Hepatocyte (in vitro differentiated cells): Measurements from ENCODE around the gene FLT3LG. TPM values are rescaled to one million over a fixed set of nuclear protein-coding genes. Genes with fewer than 3 reads are reported as not detected.

Experiments
- DNase-seq: peaks from one replicate; pipeline ENCODE4 v3.0.0-alpha.2; 2016; ENCODE audit warnings: low spot score
- H2AFZ ChIP-seq: fragments of 200-600 bp; sonication (generic); 2 replicates; pipeline ENCODE4 v1.6.0; 2016; ENCODE audit warnings: antibody characterized with exemption, mild to moderate bottlenecking
- H3K27ac ChIP-seq: fragments of 200-600 bp; sonication (generic); 2 replicates; pipeline ENCODE4 v1.5.1; 2016; ENCODE audit warnings: mild to moderate bottlenecking
- H3K27me3 ChIP-seq: fragments of 200-600 bp; sonication (generic); 2 replicates; pipeline ENCODE4 v1.6.1; 2016
- H3K36me3 ChIP-seq: fragments of 200-600 bp; sonication (generic); replicated peaks from 2 replicates; pipeline ENCODE4 v1.5.1; 2016; ENCODE audit warnings: low read depth; ENCODE audit not compliant: insufficient read depth
- H3K4me1 ChIP-seq: fragments of 200-600 bp; sonication (generic); 2 replicates; pipeline ENCODE4 v1.5.1; 2016; ENCODE audit warnings: mild to moderate bottlenecking, moderate library complexity; ENCODE audit not compliant: insufficient read depth
- H3K4me2 ChIP-seq: fragments of 200-600 bp; sonication (generic); 2 replicates; pipeline ENCODE4 v1.6.0; 2016
- H3K4me3 ChIP-seq: fragments of 200-600 bp; sonication (generic); 2 replicates; pipeline ENCODE4 v1.5.1; 2016; ENCODE audit warnings: mild to moderate bottlenecking
- H3K79me2 ChIP-seq: fragments of 200-600 bp; sonication (generic); 2 replicates; pipeline ENCODE4 v1.6.0; 2017; ENCODE audit warnings: mild to moderate bottlenecking
- H3K9me2 ChIP-seq: fragments of 200-600 bp; sonication (generic); replicated peaks from 2 replicates; pipeline ENCODE4 v1.6.0; 2017; ENCODE audit warnings: mild to moderate bottlenecking; ENCODE audit not compliant: insufficient read depth
- H3K9me3 ChIP-seq: fragments of 200-600 bp; sonication (generic); 2 replicates; pipeline ENCODE4 v1.5.1; 2016; ENCODE audit warnings: low read depth, mild to moderate bottlenecking
- H4K20me1 ChIP-seq: fragments of 200-600 bp; sonication (generic); 2 replicates; pipeline ENCODE4 v1.6.0; 2016; ENCODE audit warnings: mild to moderate bottlenecking; ENCODE audit not compliant: insufficient read depth, poor library complexity, severe bottlenecking
- CTCF ChIP-seq: fragments of 200-600 bp; sonication (generic); IDR thresholded peaks from 2 replicates; pipeline ENCODE4 v1.5.1; 2016; ENCODE audit warnings: antibody characterized with exemption, mild to moderate bottlenecking; ENCODE audit not compliant: poor library complexity
- EZH2 ChIP-seq: fragments of 200-600 bp; sonication (generic); IDR thresholded peaks from 2 replicates; pipeline ENCODE4 v1.6.1; 2016; ENCODE audit warnings: antibody characterized with exemption, mild to moderate bottlenecking, borderline replicate concordance
- EZH2phosphoT487 ChIP-seq: fragments of 200-600 bp; sonication (generic); IDR thresholded peaks from one replicate; pipeline ENCODE4 v1.6.1; 2018; ENCODE audit warnings: antibody characterized with exemption, mild to moderate bottlenecking, low read depth, moderate library complexity; ENCODE audit not compliant: unreplicated experiment, severe bottlenecking
- WGBS: methylation state at CpG from one replicate; pipeline ENCODE4 v1.1.6; 2016; ENCODE audit warnings: low lambda C conversion rate; ENCODE audit errors: missing lambda C conversion rate; 5-methylcytosine and 5-hydroxymethylcytosine counted together
- polyA plus RNA-seq: library from polyadenylated mRNA; unstranded; fragments of >200 nt; fragmentation: Nextera tagmentation; extraction: Ambion mirVana; gene quantifications from 2 replicates; pipeline ENCODE4 v1.2.1, GENCODE V29; 2016
- total RNA-seq: library from RNA; depleted of rRNA; stranded (reverse); fragments of >200 nt; gene quantifications from 2 replicates; pipeline ENCODE4 v1.2.3, GENCODE V29; 2014

FLT3LG gene
- total and polyA plus RNA-seq, 2 experiments from 2014 or later: 1.3 to 2.8 TPM

- DNase-seq: no peak
- no peaks in the 10 kb centered on the region for H3K27me3 ChIP-seq
- no peak overlapping the region for H2AFZ ChIP-seq
- H3K36me3 ChIP-seq: no peaks in the 10 kb centered on the region
- H3K9me3 ChIP-seq: no peaks in the 10 kb centered on the region
- 77% methylated on average over 9 of the region's 15 CpGs for WGBS
- TF ChIP-seq CTCF (no peak), EZH2 (no peak), EZH2phosphoT487 (no peak)
- no peak overlapping the region for H3K4me2 ChIP-seq
- no peak overlapping the region for H3K4me3 ChIP-seq
- no peaks in the 10 kb centered on the region for H3K79me2 ChIP-seq
- peaks cover 4% of the 10 kb centered on the region for H3K4me1 ChIP-seq
- H3K9me2 ChIP-seq: no peaks in the 10 kb centered on the region
- H3K27ac ChIP-seq: no peak overlapping the region
- H4K20me1 ChIP-seq: no peaks in the 10 kb centered on the region
These were observed 1.3 kb downstream of the FLT3LG start for GRCh38 chr19:49475191-49475917.

- H3K4me1 ChIP-seq: peaks cover 4% of the 10 kb centered on the region
- H3K9me2 ChIP-seq: no peaks in the 10 kb centered on the region
- WGBS: 41% methylated on average over 25 of the region's 27 CpGs
- DNase-seq: peak; percentile 88
- H2AFZ ChIP-seq: no peak overlapping the region
- TF ChIP-seq CTCF (peak; percentile 56), EZH2phosphoT487 (no peak)
- no peak overlapping the region for H3K4me3 ChIP-seq
- H3K27ac ChIP-seq: no peak overlapping the region
- no peaks in the 10 kb centered on the region for H3K79me2 ChIP-seq
- H3K4me2 ChIP-seq: peak overlapping the region; percentile 60
- H3K36me3 ChIP-seq: no peaks in the 10 kb centered on the region
- no peaks in the 10 kb centered on the region for H3K9me3 ChIP-seq
- H4K20me1 ChIP-seq: no peaks in the 10 kb centered on the region
- no peaks in the 10 kb centered on the region for H3K27me3 ChIP-seq
These were observed 2.2 kb downstream of the FLT3LG start for GRCh38 chr19:49475995-49476880.

GRCh38 chr19:49479975-49480628 lies 6.1 kb downstream of the FLT3LG start:
- no peak for DNase-seq
- H3K4me2 ChIP-seq: no peak overlapping the region
- 85% methylated on average over 10 of the region's 14 CpGs for WGBS

More at GRCh38 chr19:49479975-49480628, 6.1 kb downstream of the FLT3LG start:
- Histone ChIP-seq H3K79me2 (no peaks in the 10 kb centered on the region), H3K9me2 (no peaks in the 10 kb centered on the region), H4K20me1 (no peaks in the 10 kb centered on the region), H3K27me3 (no peaks in the 10 kb centered on the region), H3K36me3 (no peaks in the 10 kb centered on the region), H3K9me3 (no peaks in the 10 kb centered on the region), H3K4me3 (no peak overlapping the region), H3K4me1 (no peaks in the 10 kb centered on the region), H3K27ac (no peak overlapping the region), H2AFZ (no peak overlapping the region)
- TF ChIP-seq EZH2 (no peak), CTCF (no peak)
